Fibroblast of peridontal ligament (primary cell): ENCODE results near the gene PPARG.
"Not testable (repeated sequence)": the region's sequence is repeated elsewhere in the genome, so short reads cannot be mapped to it uniquely, and the experiment has no call there.

Experiments used
- DNase-seq: peaks from one replicate; pipeline ENCODE4 v3.0.0-alpha.2; 2010; ENCODE audit errors: extremely low read depth

The PPARG gene

GRCh38 chr3:12379640-12380429 lies 91.0 kb downstream of the PPARG start:
- DNase-seq, result no peak

- DNase-seq, result no peak
These were observed 91.6 kb downstream of the PPARG start for GRCh38 chr3:12380461-12380860.

- no peak for DNase-seq
These were observed 92.3 kb downstream of the PPARG start for GRCh38 chr3:12381199-12381598.

- no peak for DNase-seq
These were observed 94.3 kb downstream of the PPARG start for GRCh38 chr3:12383218-12383617.

GRCh38 chr3:12384451-12385233 lies 95.8 kb downstream of the PPARG start:
- no peak for DNase-seq

GRCh38 chr3:12386514-12387291 lies 97.8 kb downstream of the PPARG start:
- DNase-seq, result not testable (repeated sequence)

GRCh38 chr3:12388185-12388584 lies 99.3 kb downstream of the PPARG start:
- no peak for DNase-seq

- peak; percentile 68 for DNase-seq
These were observed 103.4 kb downstream of the PPARG start for GRCh38 chr3:12392101-12392878.

- DNase-seq, result peak; percentile 100
These were observed 105.0 kb downstream of the PPARG start for GRCh38 chr3:12393894-12394293.

GRCh38 chr3:12394569-12395271 lies 105.8 kb downstream of the PPARG start:
- DNase-seq, result peak; percentile 35

- DNase-seq, result peak; percentile 48
These were observed 106.6 kb downstream of the PPARG start for GRCh38 chr3:12395349-12396012.

- DNase-seq, result no peak
These were observed 107.6 kb downstream of the PPARG start for GRCh38 chr3:12396471-12396870.

GRCh38 chr3:12399226-12399625 lies 110.4 kb downstream of the PPARG start:
- no peak for DNase-seq

GRCh38 chr3:12400616-12401194 lies 111.8 kb downstream of the PPARG start:
- peak; percentile 83 for DNase-seq

GRCh38 chr3:12401208-12401607 lies 112.3 kb downstream of the PPARG start:
- no peak for DNase-seq

- DNase-seq, result peak; percentile 6
These were observed 116.8 kb downstream of the PPARG start for GRCh38 chr3:12405432-12406272.

GRCh38 chr3:12408984-12409683 lies 120.3 kb downstream of the PPARG start:
- no peak for DNase-seq
